ENCODE results near the gene PHTF1.

Gene PHTF1

GRCh38 chr1:113759333-113760101 is at the start of gene PHTF1:
PHTF1 (minus strand) TSS chr1:113759486; CDS start chr1:113758703, 783 bp downstream.
- peak; percentile 85 for DNase-seq (ENCODE audit: low spot score)

- no peak for DNase-seq (ENCODE audit: low spot score)
Measured at GRCh38 chr1:113808450-113809195, 49.3 kb upstream of the PHTF1 start.

- no peak for DNase-seq (ENCODE audit: low spot score)
Measured at GRCh38 chr1:113805639-113806038, 46.4 kb upstream of the PHTF1 start.

- DNase-seq (ENCODE audit: low spot score) = no peak
Measured at GRCh38 chr1:113805256-113805531, 45.9 kb upstream of the PHTF1 start.

- DNase-seq (ENCODE audit: low spot score) = peak; percentile 46
Measured at GRCh38 chr1:113804421-113805255, 45.4 kb upstream of the PHTF1 start.

GRCh38 chr1:113802367-113803007 is 43.2 kb upstream of the PHTF1 start:
- DNase-seq (ENCODE audit: low spot score) = no peak

- DNase-seq (ENCODE audit: low spot score) = no peak
Measured at GRCh38 chr1:113800487-113800886, 41.2 kb upstream of the PHTF1 start.

GRCh38 chr1:113797472-113797871 is 38.2 kb upstream of the PHTF1 start:
- DNase-seq (ENCODE audit: low spot score) = no peak

GRCh38 chr1:113793878-113794834 is 34.9 kb upstream of the PHTF1 start:
- no peak for DNase-seq (ENCODE audit: low spot score)

GRCh38 chr1:113792986-113793385 is 33.7 kb upstream of the PHTF1 start:
- no peak for DNase-seq (ENCODE audit: low spot score)

- DNase-seq (ENCODE audit: low spot score) = no peak
Measured at GRCh38 chr1:113792471-113792870, 33.2 kb upstream of the PHTF1 start.

- DNase-seq (ENCODE audit: low spot score) = no peak
Measured at GRCh38 chr1:113788802-113789201, 29.5 kb upstream of the PHTF1 start.

- no peak for DNase-seq (ENCODE audit: low spot score)
Measured at GRCh38 chr1:113787663-113788062, 28.4 kb upstream of the PHTF1 start.

- no peak for DNase-seq (ENCODE audit: low spot score)
Measured at GRCh38 chr1:113786069-113786468, 26.8 kb upstream of the PHTF1 start.

GRCh38 chr1:113784104-113784779 is 25.0 kb upstream of the PHTF1 start:
- no peak for DNase-seq (ENCODE audit: low spot score)

GRCh38 chr1:113783254-113784103 is 24.2 kb upstream of the PHTF1 start:
- no peak for DNase-seq (ENCODE audit: low spot score)

- no peak for DNase-seq (ENCODE audit: low spot score)
Measured at GRCh38 chr1:113782406-113782805, 23.1 kb upstream of the PHTF1 start.

GRCh38 chr1:113780374-113781146 is 21.3 kb upstream of the PHTF1 start:
- DNase-seq (ENCODE audit: low spot score) = no peak

- DNase-seq (ENCODE audit: low spot score) = no peak
Measured at GRCh38 chr1:113779542-113779941, 20.3 kb upstream of the PHTF1 start.

All from kidney capillary endothelial cell (primary cell).